HG03354 (cell line): ENCODE results near the gene KBTBD12.
"Not testable (repeated sequence)": the region's sequence is repeated elsewhere in the genome, so short reads cannot be mapped to it uniquely, and the experiment has no call there.

Source experiments
- ATAC-seq: cut with Tn5 transposase; IDR thresholded peaks from one replicate; pipeline ENCODE4 v1.9.1; 2021; ENCODE audit warnings: mild to moderate bottlenecking; ENCODE audit not compliant: unreplicated experiment, poor library complexity, severe bottlenecking

Gene KBTBD12

GRCh38 chr3:127915115-127915936 lies at the start of gene KBTBD12:
KBTBD12 (plus strand) TSS chr3:127915232; CDS start chr3:127923062, 7,830 bp downstream.
- no peak for ATAC-seq

DNA sequence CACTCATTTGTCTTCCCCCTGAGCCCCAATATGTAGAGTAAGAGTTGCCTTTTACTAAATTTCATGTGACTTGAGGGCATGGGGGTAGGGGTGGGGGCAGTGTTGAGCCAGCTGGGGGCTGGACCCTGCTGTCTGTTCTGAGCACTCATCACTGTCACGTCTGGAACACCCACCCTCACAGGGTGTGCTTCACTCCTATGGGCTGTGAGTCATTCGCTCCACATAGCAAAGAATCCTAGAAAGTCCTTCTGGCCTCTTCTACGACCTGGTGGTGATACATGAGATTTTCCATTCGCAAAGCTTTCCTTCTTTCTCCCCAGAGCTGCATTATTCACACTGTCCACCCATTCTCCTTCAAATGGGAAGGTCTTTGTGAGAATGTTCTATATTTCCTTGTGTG lies 49.1 kb upstream of the KBTBD12 start:
- ATAC-seq, result no peak

GRCh38 chr3:127867412-127867811 lies 47.6 kb upstream of the KBTBD12 start:
- no peak for ATAC-seq

- ATAC-seq, result no peak
Measured at GRCh38 chr3:127867986-127868385, 47.0 kb upstream of the KBTBD12 start.

DNA sequence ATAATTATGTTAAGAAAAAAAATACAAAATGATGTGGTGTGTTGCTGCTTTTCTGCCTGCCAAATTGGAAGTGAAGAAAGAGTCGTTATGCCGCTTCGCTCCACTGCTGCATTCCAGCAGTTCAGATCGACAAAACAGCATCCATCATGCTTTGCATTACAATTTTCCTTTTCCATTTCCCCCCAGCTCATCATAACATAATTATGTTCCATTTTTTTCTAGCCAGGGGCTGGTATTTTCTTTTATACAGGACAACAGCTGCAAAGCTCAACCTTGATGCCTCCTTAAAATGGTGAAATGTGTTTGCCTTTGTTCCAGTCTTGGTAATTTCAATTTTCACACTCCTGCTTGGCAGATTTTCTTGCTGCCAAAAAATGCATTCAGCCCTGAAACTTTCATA lies 44.9 kb upstream of the KBTBD12 start:
- no peak for ATAC-seq

GRCh38 chr3:127874097-127874496 lies 40.9 kb upstream of the KBTBD12 start:
- not testable (repeated sequence) for ATAC-seq

GRCh38 chr3:127881586-127881985 lies 33.4 kb upstream of the KBTBD12 start:
- ATAC-seq, result no peak

- ATAC-seq, result no peak
Measured at GRCh38 chr3:127884041-127884440, 31.0 kb upstream of the KBTBD12 start.

- ATAC-seq, result no peak
Measured at GRCh38 chr3:127886231-127886955, 28.6 kb upstream of the KBTBD12 start.

DNA sequence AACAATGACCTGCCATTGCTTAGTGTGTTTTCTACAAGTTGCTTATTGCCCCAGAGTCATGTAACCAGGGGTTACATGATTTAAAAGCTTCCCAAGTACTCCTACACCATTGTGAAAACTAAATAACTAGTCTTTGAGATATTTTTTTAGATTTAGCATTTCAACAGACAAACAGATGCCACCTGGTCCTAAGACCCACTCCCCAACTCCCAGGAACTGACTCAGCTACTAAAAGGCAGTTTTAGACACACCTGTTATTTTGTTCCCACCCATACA lies 28.1 kb upstream of the KBTBD12 start:
- no peak for ATAC-seq

GRCh38 chr3:127887321-127887720 lies 27.7 kb upstream of the KBTBD12 start:
- no peak for ATAC-seq

DNA sequence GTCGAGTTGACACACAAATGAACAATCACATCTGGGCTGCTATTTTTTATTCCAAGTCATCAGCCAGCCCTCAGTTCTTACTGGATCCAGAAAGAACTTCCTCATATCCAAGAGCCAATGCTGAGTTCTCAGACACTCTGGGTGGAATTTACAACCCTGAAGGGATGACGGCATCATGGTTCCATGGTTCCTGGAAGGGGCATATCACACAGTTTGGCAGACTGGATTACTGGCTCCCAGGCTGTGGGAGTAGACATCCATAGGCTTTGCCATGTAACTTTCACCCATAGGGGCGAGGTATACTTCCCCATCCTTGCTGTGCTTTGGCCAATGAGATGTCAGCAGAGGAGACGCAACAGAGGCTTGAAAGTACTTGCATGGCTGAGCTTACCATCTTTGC lies 26.9 kb upstream of the KBTBD12 start:
- no peak for ATAC-seq

- no peak for ATAC-seq
Measured at GRCh38 chr3:127888564-127889107, 26.4 kb upstream of the KBTBD12 start.

- no peak for ATAC-seq
Measured at GRCh38 chr3:127889461-127889863, 25.6 kb upstream of the KBTBD12 start.

- no peak for ATAC-seq
Measured at GRCh38 chr3:127889976-127890650, 24.9 kb upstream of the KBTBD12 start.

DNA sequence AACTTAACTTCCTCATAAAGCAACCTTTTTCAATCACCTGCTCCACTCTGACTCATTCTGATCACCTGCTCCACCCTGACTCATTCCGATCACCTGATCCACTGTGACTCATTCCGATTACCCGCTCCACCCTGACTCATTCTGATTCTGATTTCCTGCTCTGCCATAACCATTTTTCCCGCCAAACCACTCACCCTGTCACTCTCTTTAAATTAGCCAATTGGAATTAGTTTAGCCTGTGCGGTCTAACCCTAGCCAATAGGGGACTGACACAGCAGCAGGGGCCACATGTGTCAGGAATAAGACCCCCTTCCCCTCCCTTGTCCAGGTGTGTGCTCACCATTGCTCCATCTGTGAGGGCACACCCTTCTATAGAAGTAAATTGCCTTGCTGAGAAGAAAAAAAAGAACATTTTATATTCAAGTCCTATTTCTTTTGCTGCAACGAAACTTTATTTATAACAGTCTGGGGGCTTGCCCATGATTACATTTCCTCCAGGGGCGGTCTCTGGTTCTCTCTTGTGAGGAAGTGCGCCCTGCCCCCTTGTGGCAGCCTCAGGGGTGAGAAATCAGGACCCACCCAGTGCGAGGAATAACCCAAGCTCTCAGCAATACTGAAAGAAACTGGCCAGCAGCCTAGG lies 24.3 kb upstream of the KBTBD12 start:
- not testable (repeated sequence) for ATAC-seq

GRCh38 chr3:127894481-127894880 lies 20.6 kb upstream of the KBTBD12 start:
- ATAC-seq, result no peak

- no peak for ATAC-seq
Measured at GRCh38 chr3:127899200-127899599, 15.8 kb upstream of the KBTBD12 start.

- no peak for ATAC-seq
Measured at GRCh38 chr3:127899766-127900165, 15.3 kb upstream of the KBTBD12 start.

DNA sequence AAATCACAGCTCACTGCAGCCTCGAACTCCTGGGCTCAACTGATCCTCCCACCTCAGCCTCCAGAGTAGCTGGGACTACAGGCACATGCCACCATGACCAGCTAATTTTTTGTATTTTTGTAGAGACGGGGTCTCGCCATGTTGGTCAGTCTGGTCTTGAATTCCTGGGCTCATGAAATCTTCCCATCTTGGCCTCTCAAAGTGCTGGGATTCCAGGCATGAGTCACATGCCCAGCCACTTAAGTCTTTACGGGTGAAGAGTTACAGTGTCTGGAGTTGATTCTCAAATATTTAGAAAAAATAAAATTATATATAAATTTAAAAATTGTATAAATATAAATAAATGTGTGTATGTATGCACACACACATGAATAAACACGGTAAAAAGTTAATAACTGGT lies 14.5 kb upstream of the KBTBD12 start:
- ATAC-seq, result no peak
